Type B pancreatic cell (in vitro differentiated cells): ENCODE data around the gene OLIG3. TPM values are rescaled to one million over a fixed set of nuclear protein-coding genes. Genes with fewer than 3 reads are reported as not detected.

Source experiments
- DNase-seq: peaks from one replicate; pipeline ENCODE4 v3.0.0; 2021; ENCODE audit warnings: mixed read lengths; ENCODE audit not compliant: unreplicated experiment; ENCODE audit errors: extremely low spot score
- H3K27ac Mint-ChIP-seq: 2 replicates; pipeline ENCODE4 v1.8.0; 2021; ENCODE audit warnings: mild to moderate bottlenecking, mixed read lengths
- H3K27me3 Mint-ChIP-seq: 2 replicates; pipeline ENCODE4 v1.8.0; 2021; ENCODE audit warnings: mixed read lengths
- H3K36me3 Mint-ChIP-seq: 2 replicates; pipeline ENCODE4 v1.8.0; 2021; ENCODE audit warnings: mixed read lengths
- H3K4me1 Mint-ChIP-seq: one replicate; pipeline ENCODE4 v1.8.0; 2021; ENCODE audit warnings: mixed read lengths; ENCODE audit not compliant: unreplicated experiment
- H3K4me3 Mint-ChIP-seq: 2 replicates; pipeline ENCODE4 v1.8.0; 2021; ENCODE audit warnings: mild to moderate bottlenecking, mixed read lengths
- H3K9me3 Mint-ChIP-seq: 2 replicates; pipeline ENCODE4 v1.8.0; 2021; ENCODE audit warnings: mixed read lengths
- total RNA-seq: library from RNA; stranded (reverse); gene quantifications from 2 replicates; pipeline ENCODE4 v1.2.1, GENCODE V29; 2021; ENCODE audit warnings: low replicate concordance
- TF ChIP-seq, protein P1 (sequence below): fragments of 200-600 bp; sonication (generic); conservative IDR thresholded peaks from 2 replicates; pipeline ENCODE4 v1.5.0; 2021; ENCODE audit warnings: antibody characterized with exemption, mild to moderate bottlenecking

OLIG3 gene
- total RNA-seq, 1 donor from 2014 or later: 3.4 TPM

- no peak overlapping the region for H3K4me3 Mint-ChIP-seq
- H3K4me1 Mint-ChIP-seq: no peaks in the 10 kb centered on the region
- no peaks in the 10 kb centered on the region for H3K27me3 Mint-ChIP-seq
- H3K36me3 Mint-ChIP-seq: no peaks in the 10 kb centered on the region
- DNase-seq: no peak
- no peak overlapping the region for H3K27ac Mint-ChIP-seq
- H3K9me3 Mint-ChIP-seq: peaks cover 4% of the 10 kb centered on the region
- TF ChIP-seq, protein P1, sequence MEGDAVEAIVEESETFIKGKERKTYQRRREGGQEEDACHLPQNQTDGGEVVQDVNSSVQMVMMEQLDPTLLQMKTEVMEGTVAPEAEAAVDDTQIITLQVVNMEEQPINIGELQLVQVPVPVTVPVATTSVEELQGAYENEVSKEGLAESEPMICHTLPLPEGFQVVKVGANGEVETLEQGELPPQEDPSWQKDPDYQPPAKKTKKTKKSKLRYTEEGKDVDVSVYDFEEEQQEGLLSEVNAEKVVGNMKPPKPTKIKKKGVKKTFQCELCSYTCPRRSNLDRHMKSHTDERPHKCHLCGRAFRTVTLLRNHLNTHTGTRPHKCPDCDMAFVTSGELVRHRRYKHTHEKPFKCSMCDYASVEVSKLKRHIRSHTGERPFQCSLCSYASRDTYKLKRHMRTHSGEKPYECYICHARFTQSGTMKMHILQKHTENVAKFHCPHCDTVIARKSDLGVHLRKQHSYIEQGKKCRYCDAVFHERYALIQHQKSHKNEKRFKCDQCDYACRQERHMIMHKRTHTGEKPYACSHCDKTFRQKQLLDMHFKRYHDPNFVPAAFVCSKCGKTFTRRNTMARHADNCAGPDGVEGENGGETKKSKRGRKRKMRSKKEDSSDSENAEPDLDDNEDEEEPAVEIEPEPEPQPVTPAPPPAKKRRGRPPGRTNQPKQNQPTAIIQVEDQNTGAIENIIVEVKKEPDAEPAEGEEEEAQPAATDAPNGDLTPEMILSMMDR: no peak
Measured at GRCh38 chr6:137452333-137452894, 41.8 kb downstream of the OLIG3 start.

DNA sequence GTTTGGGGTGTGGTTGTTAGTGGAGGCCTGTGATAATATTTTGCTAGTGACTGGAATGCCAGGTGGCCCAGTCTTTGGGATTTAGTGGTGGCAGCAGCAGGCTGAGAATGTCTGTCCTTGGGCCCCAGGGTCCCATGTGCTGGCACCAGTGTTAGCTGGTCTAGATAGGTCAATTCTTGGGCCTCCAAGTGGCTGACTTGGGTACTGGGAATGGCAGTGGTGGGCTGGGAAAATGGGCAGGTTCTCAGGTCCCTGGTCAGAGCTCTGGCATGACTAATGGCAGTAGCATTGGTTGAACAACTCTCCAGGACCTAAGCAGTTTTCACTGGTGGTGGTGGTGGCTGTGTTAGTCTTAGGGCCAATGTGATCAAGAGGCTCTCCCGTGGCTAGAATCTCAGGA lies 50.3 kb downstream of the OLIG3 start:
- H3K4me1 Mint-ChIP-seq: no peaks in the 10 kb centered on the region

More for the DNA sequence above, 50.3 kb downstream of the OLIG3 start:
- Mint-ChIP-seq H3K27me3 (no peaks in the 10 kb centered on the region), H3K36me3 (no peaks in the 10 kb centered on the region), H3K9me3 (no peaks in the 10 kb centered on the region), H3K4me3 (no peak overlapping the region), H3K27ac (no peak overlapping the region)
- TF ChIP-seq, protein P1: peak; percentile 25
- DNase-seq: no peak
